GM18520 (cell line): Measurements from ENCODE around the gene DNASE1L3.
A peak's percentile ranks its signal among the peaks of the same experiment; 100 is the strongest.

Source experiments
- ATAC-seq: cut with Tn5 transposase; IDR thresholded peaks from one replicate; pipeline ENCODE4 v1.9.1; 2021; ENCODE audit not compliant: unreplicated experiment

Gene DNASE1L3

DNA sequence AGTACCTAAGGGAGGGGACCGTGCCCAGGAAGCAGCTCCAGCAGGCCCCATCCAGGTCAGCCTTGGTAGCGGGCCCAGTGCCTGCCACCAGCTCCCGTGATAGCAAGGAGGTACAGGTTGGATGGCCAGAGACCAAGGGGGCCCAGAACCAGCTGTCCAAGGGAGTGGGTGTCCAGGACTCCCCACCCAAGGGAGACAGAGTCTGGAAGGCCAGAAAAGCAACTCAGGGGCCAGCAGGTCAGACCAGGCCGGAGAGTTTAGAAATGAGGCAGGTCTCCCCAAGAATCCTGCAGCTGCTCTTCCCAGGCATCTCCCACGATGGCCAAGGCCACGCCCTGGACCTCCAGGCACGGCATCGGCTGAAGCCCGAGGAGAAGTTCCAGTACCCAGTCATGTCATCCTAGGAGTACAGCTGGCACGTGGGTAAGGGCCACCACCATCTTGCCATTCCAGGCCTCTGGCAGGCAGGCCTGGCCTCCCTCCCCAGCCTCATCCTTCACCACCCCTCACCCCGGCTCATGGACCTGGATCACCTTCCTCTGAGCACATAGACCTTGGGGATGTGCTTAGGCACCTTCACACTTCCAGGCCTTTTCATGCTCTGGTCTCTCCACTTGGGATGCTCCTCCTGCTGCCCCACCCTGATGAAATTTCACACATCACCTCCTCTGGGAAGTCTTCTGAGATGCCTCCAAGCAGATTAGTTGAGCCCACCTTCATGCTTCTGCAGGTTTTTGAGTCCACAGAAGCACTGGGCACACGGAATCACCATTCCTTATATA, 30.5 kb downstream of the DNASE1L3 start:
- ATAC-seq, result no peak

DNA sequence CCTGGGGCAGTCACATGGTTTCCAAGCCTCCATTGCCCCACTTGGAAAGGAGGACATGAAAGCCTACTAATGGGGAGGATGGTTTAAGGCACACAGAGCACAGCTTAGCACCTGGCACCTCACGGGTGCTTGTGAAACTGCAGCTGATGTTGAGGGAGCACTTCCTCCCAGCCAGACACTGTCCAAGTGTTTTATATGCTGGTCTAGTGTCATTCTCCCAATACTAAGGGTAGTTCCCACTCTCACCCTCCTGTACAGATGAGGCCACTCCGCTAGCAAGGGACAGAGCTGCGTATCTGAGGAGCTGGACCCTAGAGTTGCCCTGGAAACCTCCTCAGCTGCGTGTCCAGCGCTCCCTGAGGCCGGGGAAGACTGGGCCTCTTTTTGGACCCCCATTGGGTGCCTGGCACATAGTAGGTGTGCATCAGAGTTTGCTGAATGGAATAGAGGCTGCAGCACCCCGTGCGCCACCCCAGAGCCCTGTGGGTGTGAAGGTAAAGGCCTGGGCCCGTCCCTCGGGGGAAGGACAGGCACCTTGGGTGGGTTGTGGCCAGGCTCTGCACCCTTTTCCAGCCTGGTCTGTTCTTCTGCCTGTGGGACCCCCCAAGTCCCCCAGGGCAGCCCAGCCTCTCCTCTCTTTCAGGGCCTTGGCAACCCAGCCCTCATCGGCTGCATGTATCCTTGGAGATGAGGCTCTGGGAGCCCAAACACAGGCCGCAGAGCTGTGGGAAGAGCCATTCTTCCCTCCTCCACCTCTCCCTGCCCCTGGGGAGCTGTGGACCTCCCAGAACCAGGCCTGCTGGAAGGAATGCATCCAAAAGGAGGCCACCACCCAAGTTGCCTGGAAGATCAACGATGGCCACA, 31.3 kb downstream of the DNASE1L3 start:
- no peak for ATAC-seq

- no peak for ATAC-seq
These were observed 32.1 kb downstream of the DNASE1L3 start for GRCh38 chr3:58178528-58179234.

DNA sequence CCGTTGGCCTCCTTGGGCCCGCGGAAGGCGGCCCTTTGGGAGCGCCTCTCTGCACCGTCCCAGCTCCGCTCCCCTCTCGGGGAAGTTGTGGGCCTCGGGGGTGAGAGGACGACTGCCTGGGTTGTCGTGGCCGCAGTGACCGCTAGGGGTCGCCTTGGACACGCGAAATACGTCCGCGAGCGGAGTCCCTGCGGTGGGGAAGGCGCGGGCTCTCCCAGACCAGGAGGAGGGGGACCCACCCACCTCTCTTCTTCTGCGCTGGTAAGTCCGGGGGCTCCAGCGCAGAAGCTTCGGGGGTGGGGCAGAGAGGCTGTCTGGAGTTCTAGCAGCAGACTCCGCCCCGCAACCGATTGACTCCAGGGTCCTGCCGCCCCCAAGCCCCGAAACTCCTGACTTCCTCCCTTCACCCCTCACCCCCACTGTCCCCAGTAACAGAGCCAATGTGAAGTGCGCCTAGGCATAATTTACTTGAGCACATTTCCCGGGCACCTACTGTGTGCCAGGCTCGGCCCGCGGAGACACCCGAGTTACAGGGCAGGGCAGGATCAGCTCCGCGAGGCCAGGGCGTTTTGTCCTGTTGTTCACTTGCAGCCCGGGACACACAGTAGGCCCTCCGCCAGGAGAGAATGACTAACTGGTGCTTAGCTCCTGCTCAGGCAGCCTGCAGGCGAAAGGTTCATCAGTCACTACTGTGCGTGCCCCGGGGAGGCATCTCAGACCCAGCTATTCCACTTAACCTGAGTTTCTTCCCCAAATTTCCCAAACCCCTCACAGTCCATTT, 32.8 kb downstream of the DNASE1L3 start:
- ATAC-seq, result peak; percentile 57

DNA sequence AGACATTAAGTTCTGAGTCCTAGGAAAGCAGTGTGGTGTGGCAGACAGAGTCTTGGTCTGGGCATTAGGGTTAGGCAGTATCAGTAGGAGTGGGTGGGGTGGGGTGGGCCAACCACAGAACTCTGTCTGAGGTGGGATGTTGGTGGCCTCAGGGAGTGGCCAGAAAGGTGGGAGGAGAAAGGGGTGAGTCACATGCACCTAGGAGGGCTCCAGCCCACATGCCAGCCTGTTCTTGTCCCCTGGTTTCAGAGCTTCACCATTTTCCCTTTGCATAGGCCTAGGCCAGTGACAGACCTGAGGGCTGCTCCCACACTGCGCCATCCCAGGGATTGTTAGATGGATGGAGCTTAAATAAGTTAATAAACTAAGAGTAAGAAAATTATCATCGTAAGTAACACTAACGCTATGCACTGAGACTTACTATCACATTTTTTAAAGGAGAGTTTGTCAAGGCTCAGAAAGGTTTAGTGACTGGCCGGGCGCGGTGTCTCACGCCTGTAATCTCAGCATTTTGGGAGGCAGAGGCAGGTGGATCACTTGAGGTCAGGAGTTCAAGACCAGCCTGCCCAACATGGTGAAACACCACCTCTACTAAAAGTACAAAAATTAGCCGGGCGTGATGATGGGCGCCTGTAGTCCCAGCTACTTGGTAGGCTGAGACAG, 33.8 kb downstream of the DNASE1L3 start:
- ATAC-seq, result no peak

GRCh38 chr3:58176185-58176530, 34.6 kb downstream of the DNASE1L3 start:
- no peak for ATAC-seq

GRCh38 chr3:58175437-58176184, 35.2 kb downstream of the DNASE1L3 start:
- ATAC-seq, result no peak

DNA sequence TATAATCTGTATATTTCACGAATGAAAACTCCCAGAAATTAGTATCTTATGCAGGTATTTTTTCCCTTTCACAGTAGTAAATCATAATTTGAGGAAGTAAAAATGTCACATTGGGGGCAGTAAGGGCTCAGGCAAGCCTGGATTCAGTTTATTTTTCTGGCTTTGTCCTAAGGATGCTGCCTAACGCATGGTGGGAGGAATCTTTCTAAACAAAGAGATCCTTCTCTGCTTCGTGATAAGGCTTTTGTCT, 35.7 kb downstream of the DNASE1L3 start:
- ATAC-seq, result no peak

GRCh38 chr3:58173669-58174398, 36.9 kb downstream of the DNASE1L3 start:
- ATAC-seq, result no peak

- no peak for ATAC-seq
These were observed 37.6 kb downstream of the DNASE1L3 start for GRCh38 chr3:58173029-58173668.

GRCh38 chr3:58171126-58171525, 39.6 kb downstream of the DNASE1L3 start:
- ATAC-seq, result no peak

- ATAC-seq, result no peak
These were observed 40.4 kb downstream of the DNASE1L3 start for GRCh38 chr3:58170376-58170775.

DNA sequence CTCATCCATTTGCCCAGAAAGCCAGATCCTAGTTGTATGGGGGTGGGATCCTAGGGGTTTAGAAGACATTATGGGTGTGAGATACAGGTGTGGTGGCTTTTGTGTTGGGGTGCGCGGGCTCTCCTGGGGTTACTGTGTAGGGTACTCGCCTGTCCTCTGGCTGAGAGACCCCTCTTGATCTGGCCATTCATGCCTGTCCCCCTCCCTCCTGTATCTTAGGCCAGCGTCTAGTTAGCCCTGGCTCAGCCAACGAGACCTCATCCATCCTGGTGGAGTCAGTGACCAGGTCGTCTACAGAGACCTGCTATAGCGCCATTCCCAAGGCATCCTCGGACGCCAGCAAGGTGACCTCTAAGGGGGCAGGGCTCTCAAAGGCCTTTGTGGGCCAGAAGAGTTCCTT, 41.4 kb downstream of the DNASE1L3 start:
- ATAC-seq, result no peak

DNA sequence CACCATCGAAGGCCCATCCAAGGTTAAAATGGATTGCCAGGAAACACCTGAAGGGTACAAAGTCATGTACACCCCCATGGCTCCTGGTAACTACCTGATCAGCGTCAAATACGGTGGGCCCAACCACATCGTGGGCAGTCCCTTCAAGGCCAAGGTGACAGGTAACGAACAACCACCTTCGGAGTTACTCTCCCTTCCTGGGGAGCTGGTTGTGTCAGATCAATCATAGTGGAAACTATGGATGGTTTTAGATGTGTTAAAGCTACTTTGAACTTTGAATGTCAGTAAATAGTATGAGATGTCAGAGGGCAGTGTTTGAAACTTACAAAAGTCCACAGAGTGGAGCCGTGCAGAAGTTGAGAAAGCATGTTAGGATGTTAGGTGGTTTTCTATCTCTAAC, 42.3 kb downstream of the DNASE1L3 start:
- ATAC-seq, result no peak

DNA sequence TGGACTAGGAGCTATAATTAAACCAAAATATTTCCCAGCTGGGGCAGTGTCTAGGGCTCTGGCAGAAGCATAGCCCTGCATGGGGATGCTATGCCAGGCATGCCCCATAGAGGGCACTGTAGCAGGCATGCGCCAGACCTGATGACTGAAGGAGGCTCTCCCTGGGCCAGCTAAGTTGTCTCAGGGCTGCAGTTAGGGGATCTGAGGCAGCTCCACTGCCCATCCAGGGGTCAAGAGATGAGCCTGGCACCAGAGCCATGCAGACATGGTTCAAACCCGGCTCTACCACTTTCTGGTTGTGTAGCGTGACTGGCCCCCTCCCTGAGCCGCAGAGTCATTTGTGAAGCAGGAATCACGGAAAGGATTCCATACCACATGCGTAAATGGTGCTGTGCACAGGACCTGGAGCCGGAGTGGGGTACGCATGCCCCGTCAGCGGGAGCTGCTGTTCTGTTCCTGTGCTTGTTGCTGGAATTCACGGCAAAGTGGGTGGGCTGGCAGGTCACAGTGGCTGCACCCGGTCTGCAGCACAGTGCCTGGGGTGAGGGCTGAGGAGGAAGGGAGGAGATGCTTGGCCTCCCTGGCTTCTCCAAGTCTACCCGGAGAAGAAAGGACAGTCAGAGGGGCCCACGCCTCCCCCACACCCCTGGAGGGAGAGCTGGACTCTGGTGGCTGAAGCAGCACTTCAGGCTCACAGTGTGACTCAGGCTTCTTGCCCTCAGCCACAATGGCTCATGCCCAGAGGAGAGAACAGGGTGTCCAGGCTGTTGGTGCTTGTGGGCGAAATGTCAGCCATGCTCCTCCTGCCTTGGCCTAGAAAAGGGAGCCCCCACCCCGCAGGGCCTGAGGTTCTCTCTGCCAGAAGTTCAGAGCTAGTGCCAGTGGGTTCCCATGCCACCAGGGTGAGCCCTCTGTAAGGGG, 43.1 kb downstream of the DNASE1L3 start:
- no peak for ATAC-seq

DNA sequence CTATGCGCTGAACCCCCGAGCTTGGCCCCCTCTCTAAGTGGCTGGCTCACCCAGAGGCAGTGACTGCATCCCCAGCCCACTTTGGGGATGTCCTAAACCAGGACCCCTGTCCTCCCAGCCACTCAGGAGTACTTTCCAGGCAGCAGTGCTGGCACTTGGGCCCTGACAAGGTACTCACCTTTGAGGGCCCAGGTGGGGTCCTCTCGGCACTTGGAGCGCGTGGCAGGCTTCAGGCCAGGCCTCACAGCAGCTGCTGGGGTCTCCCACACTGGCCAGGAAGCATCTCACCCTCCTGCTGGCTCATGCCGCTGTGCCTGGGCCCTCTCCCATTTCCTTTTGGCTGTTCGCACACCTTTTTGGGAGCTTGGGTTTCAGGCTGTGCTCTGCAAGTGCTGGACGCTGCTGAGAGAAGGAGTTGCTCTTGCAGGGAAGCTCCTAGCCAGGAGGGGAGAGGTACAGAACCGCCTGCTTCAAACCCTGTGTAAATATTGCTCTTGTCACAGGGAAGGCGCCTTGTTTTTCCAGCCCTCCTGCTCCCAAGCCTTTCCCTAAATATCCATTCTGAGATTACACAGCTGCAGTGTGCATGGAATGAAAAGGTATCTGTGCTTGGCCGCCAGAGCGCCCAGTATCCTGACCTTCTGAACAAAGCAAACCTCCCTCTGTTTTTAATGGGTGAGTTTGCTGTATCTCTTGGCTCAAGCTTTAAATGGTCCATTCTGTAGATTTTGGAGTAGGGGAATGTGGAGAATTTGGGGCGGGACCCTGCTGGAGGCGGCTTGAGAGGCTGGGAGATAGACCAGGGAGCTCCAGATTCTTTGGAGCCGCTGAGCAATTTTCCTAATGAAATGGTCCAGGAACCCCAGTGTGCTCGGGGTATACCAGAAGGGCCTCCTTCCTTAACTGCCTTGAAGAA, 45.6 kb downstream of the DNASE1L3 start:
- ATAC-seq, result no peak
